ENCODE measurements around the gene SYT7.

- TF ChIP-seq POLR2A (IDR thresholded peaks at IDR 0.05; ENCODE audit: low read depth, low read length) (no peak), RCOR1 (IDR thresholded peaks at IDR 0.05; ENCODE audit: insufficient replicate concordance, low read length) (no peak), CEBPB (IDR thresholded peaks at IDR 0.05; ENCODE audit: low read depth, low read length) (no peak), MAFK (IDR thresholded peaks at IDR 0.05; ENCODE audit: low read depth, low read length) (no peak)
- TF ChIP-seq, protein P1, sequence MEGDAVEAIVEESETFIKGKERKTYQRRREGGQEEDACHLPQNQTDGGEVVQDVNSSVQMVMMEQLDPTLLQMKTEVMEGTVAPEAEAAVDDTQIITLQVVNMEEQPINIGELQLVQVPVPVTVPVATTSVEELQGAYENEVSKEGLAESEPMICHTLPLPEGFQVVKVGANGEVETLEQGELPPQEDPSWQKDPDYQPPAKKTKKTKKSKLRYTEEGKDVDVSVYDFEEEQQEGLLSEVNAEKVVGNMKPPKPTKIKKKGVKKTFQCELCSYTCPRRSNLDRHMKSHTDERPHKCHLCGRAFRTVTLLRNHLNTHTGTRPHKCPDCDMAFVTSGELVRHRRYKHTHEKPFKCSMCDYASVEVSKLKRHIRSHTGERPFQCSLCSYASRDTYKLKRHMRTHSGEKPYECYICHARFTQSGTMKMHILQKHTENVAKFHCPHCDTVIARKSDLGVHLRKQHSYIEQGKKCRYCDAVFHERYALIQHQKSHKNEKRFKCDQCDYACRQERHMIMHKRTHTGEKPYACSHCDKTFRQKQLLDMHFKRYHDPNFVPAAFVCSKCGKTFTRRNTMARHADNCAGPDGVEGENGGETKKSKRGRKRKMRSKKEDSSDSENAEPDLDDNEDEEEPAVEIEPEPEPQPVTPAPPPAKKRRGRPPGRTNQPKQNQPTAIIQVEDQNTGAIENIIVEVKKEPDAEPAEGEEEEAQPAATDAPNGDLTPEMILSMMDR (conservative IDR thresholded peaks at IDR 0.05; ENCODE audit: low read depth, low read length): no peak
Observed at GRCh38 chr11:61536676-61537270, 44.1 kb downstream of the SYT7 start.

Measured in IMR-90 (cell line).